Measurements from ENCODE around the gene GALT. TPM values are rescaled to one million over a fixed set of nuclear protein-coding genes. Genes with fewer than 3 reads are reported as not detected.
A peak's percentile ranks its signal among the peaks of the same experiment; 100 is the strongest.

Gene GALT
- total RNA-seq, 1 donor from 2014 or later, result 24.5 TPM

DNA sequence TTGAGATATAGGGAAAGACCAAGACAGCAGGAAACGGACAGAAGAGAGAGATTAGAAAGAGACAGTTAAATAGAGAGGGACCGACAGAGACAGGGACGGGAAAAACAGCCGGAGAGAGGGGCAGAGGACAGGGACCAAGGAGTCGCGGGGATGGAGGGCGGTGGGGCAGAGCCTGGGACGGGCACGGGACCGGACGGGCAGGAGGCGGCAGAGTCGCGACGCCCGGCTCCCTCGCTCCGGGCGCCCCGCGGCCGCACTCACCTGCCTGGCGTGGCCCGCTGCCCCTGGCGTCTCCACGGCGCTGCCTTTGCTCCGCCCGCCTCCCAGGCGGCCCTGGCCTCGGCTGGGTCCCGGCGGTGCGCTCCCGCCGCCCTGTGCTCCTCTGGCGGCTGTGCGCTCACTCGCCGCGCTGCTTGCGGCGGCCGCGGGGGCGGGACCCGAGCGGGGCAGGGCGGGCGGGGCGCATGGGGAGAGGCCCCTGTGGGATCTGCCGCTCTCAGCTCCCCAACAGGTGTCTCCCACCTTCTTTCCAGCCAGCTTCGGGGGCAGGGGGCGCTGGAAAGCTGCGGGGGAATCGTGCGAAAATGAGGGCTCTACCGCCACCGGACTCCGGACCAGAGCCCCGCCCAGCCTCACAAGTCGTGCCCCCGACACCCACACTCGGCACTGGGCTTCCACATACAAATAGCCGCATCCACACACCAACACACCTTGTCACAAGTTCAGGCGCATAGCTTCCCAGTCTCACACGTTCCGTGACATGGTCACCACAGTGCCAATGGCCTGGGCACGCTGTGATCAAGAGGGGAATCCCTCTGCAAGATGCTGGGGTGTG, 17.6 kb upstream of the GALT start, which contains the start of gene ARID3C:
TSS of gene ARID3C (minus strand) at position 411 of the 835 bp plus-strand sequence. CDS start 1,052 bp downstream, outside the sequence.
- TF ChIP-seq, protein P1, sequence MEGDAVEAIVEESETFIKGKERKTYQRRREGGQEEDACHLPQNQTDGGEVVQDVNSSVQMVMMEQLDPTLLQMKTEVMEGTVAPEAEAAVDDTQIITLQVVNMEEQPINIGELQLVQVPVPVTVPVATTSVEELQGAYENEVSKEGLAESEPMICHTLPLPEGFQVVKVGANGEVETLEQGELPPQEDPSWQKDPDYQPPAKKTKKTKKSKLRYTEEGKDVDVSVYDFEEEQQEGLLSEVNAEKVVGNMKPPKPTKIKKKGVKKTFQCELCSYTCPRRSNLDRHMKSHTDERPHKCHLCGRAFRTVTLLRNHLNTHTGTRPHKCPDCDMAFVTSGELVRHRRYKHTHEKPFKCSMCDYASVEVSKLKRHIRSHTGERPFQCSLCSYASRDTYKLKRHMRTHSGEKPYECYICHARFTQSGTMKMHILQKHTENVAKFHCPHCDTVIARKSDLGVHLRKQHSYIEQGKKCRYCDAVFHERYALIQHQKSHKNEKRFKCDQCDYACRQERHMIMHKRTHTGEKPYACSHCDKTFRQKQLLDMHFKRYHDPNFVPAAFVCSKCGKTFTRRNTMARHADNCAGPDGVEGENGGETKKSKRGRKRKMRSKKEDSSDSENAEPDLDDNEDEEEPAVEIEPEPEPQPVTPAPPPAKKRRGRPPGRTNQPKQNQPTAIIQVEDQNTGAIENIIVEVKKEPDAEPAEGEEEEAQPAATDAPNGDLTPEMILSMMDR (conservative IDR thresholded peaks at IDR 0.05; ENCODE audit: low read depth, low read length), result no peak
- peak within 1 kb of the TSS; percentile 45 for H3K4me3 ChIP-seq (ENCODE audit: low read depth, low read length)
- no peak for DNase-seq (ENCODE audit: low read depth)

- DNase-seq (ENCODE audit: low read depth), result no peak
- TF ChIP-seq, protein P1 (conservative IDR thresholded peaks at IDR 0.05; ENCODE audit: low read depth, low read length), result no peak
- H3K4me3 ChIP-seq (ENCODE audit: low read depth, low read length), result no peak overlapping the region
Measured at GRCh38 chr9:34629491-34629808, 17.0 kb upstream of the GALT start.

GRCh38 chr9:34630402-34631154, 15.9 kb upstream of the GALT start:
- H3K4me3 ChIP-seq (ENCODE audit: low read depth, low read length), result no peak overlapping the region
- no peak for DNase-seq (ENCODE audit: low read depth)
- TF ChIP-seq, protein P1 (conservative IDR thresholded peaks at IDR 0.05; ENCODE audit: low read depth, low read length), result no peak

GRCh38 chr9:34633166-34633565, 13.3 kb upstream of the GALT start:
- H3K4me3 ChIP-seq (ENCODE audit: low read depth, low read length), result no peak overlapping the region
- TF ChIP-seq, protein P1 (conservative IDR thresholded peaks at IDR 0.05; ENCODE audit: low read depth, low read length), result no peak
- DNase-seq (ENCODE audit: low read depth), result no peak

DNA sequence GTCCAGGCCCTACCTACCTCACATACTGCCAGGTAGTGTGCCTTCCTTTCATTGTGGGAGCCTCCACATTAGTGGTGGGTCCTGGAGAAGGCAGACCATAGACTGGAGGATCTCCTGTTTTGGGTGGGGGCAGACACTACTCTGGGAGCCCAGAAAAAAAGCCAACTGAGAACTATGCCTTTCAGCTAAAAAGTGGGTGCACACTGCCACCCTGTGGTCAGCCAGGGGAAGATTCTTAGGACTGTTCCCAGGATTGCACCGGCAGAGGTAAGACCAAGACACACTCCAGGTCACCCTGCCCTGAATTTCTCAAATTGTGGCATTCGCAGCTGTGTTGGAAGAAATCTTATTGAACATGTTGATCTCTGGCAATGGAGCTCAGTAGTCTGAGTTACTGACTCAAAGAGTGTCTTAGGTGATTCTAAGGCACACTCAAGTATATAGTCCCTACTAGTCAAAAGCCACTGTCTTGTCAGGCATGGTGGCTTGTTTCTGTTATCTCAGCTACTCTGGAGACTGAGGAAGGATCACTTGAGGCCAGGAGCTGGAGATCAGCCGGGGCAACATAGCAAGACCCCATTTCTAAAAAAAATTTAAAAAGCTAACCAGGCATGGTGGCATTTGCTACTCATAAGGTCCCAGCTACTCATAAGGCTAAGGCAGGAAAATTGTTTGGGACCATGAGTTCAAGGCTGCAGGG, 12.5 kb upstream of the GALT start:
- TF ChIP-seq, protein P1 (conservative IDR thresholded peaks at IDR 0.05; ENCODE audit: low read depth, low read length), result peak; percentile 87
- no peak for DNase-seq (ENCODE audit: low read depth)
- no peak overlapping the region for H3K4me3 ChIP-seq (ENCODE audit: low read depth, low read length)

GRCh38 chr9:34634551-34635248, 11.8 kb upstream of the GALT start:
- TF ChIP-seq, protein P1 (conservative IDR thresholded peaks at IDR 0.05; ENCODE audit: low read depth, low read length), result no peak
- no peak for DNase-seq (ENCODE audit: low read depth)
- H3K4me3 ChIP-seq (ENCODE audit: low read depth, low read length), result no peak overlapping the region
